Vagina (tissue), 2 donors: ENCODE data around the gene B3GALT5.

Experiments used
- POLR2AphosphoS5 ChIP-seq, 2 donors: sonication (generic); formaldehyde crosslinking; IDR thresholded peaks; one replicate each; pipeline ENCODE4 v1.9.0; 2017; ENCODE audit warnings: antibody characterized with exemption in 2 of 2, mild to moderate bottlenecking in 2 of 2, low read depth in 1 of 2; ENCODE audit not compliant: insufficient read depth in 1 of 2
- TF ChIP-seq, protein P1 (sequence below), 3 experiments: fragments of 450-650 bp in 2 of 3; fragments of 200-600 bp in 1 of 3; sonication (generic) in 1 of 3; IDR thresholded peaks; one replicate each; pipeline ENCODE4 v1.5.1; 2017 to 2019; ENCODE audit warnings: antibody characterized with exemption in 3 of 3, mild to moderate bottlenecking in 2 of 3, moderate library complexity in 2 of 3

DNA sequence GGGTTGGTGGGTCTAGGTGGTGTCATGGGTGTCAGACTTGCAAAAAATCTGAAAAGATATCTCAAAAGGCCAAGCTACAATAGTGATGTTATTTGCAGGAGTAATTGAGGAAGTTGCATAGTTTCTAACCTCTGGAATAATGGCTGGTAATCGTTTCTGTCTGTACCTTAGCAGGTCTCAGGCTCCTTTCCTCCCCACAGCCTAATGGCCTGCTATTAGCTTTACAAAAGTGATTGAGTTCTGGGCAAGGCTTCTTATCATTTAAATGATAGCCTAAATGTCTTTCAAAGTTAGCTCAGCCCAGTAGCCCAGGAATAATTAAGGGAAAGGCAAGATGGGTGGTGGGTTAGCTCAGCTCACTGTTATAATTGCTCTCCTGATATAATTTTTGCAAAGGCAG lies 94.6 kb downstream of the B3GALT5 start:
- TF ChIP-seq, protein P1, sequence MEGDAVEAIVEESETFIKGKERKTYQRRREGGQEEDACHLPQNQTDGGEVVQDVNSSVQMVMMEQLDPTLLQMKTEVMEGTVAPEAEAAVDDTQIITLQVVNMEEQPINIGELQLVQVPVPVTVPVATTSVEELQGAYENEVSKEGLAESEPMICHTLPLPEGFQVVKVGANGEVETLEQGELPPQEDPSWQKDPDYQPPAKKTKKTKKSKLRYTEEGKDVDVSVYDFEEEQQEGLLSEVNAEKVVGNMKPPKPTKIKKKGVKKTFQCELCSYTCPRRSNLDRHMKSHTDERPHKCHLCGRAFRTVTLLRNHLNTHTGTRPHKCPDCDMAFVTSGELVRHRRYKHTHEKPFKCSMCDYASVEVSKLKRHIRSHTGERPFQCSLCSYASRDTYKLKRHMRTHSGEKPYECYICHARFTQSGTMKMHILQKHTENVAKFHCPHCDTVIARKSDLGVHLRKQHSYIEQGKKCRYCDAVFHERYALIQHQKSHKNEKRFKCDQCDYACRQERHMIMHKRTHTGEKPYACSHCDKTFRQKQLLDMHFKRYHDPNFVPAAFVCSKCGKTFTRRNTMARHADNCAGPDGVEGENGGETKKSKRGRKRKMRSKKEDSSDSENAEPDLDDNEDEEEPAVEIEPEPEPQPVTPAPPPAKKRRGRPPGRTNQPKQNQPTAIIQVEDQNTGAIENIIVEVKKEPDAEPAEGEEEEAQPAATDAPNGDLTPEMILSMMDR (IDR thresholded peaks at IDR 0.05) = no peak
- TF ChIP-seq POLR2AphosphoS5 (IDR thresholded peaks at IDR 0.05; ENCODE audit: insufficient read depth in 1 of 2, low read depth in 1 of 2) = no peak
